Psoas muscle (tissue), 8 donors: ENCODE data around the gene INVS. TPM values are rescaled to one million over a fixed set of nuclear protein-coding genes. Genes with fewer than 3 reads are reported as not detected.

Experiments used
- ATAC-seq, 4 donors: fragments of 200-7000 bp; cut with Tn5 transposase; one replicate each; pipeline ENCODE4 v1.9.1; 2020; ENCODE audit warnings: moderate library complexity in 3 of 4, mild to moderate bottlenecking in 2 of 4
- DNase-seq, 2 donors: peaks; one replicate each; pipeline ENCODE4 v3.0.0-alpha.2; 2020
- H3K27ac ChIP-seq: fragments of 200-600 bp; one replicate; pipeline ENCODE4 v1.8.0; 2022
- H3K27me3 ChIP-seq, 3 donors: fragments of 200-600 bp in 1 of 3; one replicate each; pipeline versions ENCODE4 v1.6.1 to v1.8.0; 2013 to 2022; ENCODE audit warnings: low read length in 2 of 3, mild to moderate bottlenecking in 2 of 3, moderate library complexity in 1 of 3; ENCODE audit not compliant: insufficient read depth in 3 of 3
- H3K36me3 ChIP-seq, 2 donors: fragments of 200-600 bp in 1 of 2; one replicate each; pipeline versions ENCODE4 v1.6.1 to v1.8.0; 2013 to 2022; ENCODE audit warnings: low read depth in 1 of 2, mild to moderate bottlenecking in 1 of 2, moderate library complexity in 1 of 2; ENCODE audit not compliant: insufficient read depth in 1 of 2
- H3K4me1 ChIP-seq: fragments of 200-600 bp; one replicate; pipeline ENCODE4 v1.8.0; 2022
- H3K4me3 ChIP-seq: fragments of 200-600 bp; one replicate; pipeline ENCODE4 v1.8.0; 2022; ENCODE audit warnings: mild to moderate bottlenecking
- H3K9me3 ChIP-seq: fragments of 200-600 bp; one replicate; pipeline ENCODE4 v1.8.0; 2022
- WGBS, 3 donors: extraction: QIAGEN DNeasy Blood & Tissue Kit; methylation state at CpG; one replicate each; pipeline versions ENCODE4 v1.1.6 to v1.1.7; 2013; 5-methylcytosine and 5-hydroxymethylcytosine counted together
- intact Hi-C, 2 donors: fragments of 100-400 bp; cut with DNase I; formaldehyde crosslinking; loops; one replicate each; pipeline versions ENCODE4 v1.11.0 to v1.14.2; 2022
- polyA plus RNA-seq, 3 donors: library from polyadenylated mRNA; stranded (reverse); fragments of 200-250 nt; gene quantifications; one replicate each; pipeline ENCODE4 v1.2.3, GENCODE V29; 2013
- total RNA-seq, 4 donors: library from RNA; stranded (reverse); fragmentation: NEBNext Ultra II Directional in 2 of 4; extraction: Animal tissue kit (Norgen Biotek cat#: 25700) in 2 of 4; gene quantifications; one replicate each; pipeline versions ENCODE4 v1.2.1 to v1.2.4, GENCODE V29; 2021 to 2023
- TF ChIP-seq, protein P1 (sequence below): fragments of 200-600 bp; IDR thresholded peaks from one replicate; pipeline ENCODE4 v1.8.0; 2022; ENCODE audit warnings: antibody characterized with exemption
- donor health status: healthy with polysubstance abuse.
- donor health status: DM: no; HTN: no; CAD: no; lungs with moderate emphysema.
- donor health status: Bipolar disorder and iron deficiency.
- donor health status: healthy.
- donor health status: DM: yes; HTN: yes; CAD: no.
- donor health status: DM: no; HTN: no; CAD: no.
- donor health status: DM: no; HTN: no; CAD: no.
- donor health status: DM: yes; HTN: yes; CAD: no.

INVS gene
- total and polyA plus RNA-seq, 7 donors, result 1.6 to 7.3 (median 5.7) TPM

DNA sequence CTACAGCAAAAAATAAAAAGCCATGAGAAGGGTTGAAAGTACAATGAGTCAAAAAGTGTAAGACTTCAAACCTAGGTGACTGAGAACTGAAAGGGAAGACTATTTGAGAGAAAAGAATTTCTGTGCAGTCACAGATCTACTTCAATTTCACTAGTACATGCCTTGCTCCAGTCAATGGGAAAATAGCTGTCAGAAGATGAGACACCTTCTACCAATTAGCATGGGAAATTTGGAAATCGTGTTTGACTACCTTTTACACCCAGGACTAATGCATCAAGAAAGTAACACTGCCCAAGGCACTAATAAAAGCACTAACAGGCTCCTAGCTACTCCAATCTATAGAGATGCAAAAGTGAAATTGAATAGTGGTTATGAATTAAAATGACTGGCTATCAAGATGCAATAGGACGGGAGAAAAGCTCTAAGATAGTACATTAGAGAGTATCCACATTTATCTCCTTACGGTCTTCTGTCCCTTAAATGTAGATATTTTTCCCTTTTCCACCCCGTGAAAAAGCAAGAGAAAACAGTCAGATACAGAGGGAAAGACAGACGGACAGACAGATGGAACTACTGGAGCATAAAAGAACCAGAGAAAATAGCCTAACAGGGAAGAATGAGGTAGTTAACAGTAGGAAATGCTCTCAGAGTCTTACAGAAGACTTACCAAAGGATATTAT is 15.5 kb upstream of the INVS start:
- WGBS, 3 donors, result 53 to 71% (median 56%) methylated on average over 5 of the region's 5 CpGs

GRCh38 chr9:100084128-100084453 is 15.0 kb upstream of the INVS start:
- no peak for DNase-seq
- Histone ChIP-seq H3K4me1 (peaks cover 59% of the 10 kb centered on the region), H3K9me3 (no peaks in the 10 kb centered on the region), H3K36me3 (no peaks in the 10 kb centered on the region), H3K27ac (peak overlapping the region; percentile 66), H3K4me3 (peak overlapping the region; percentile 5), H3K27me3 (no peaks in the 10 kb centered on the region)
- ATAC-seq, result peak; percentile 46 to 76 (median 60)
- TF ChIP-seq, protein P1, sequence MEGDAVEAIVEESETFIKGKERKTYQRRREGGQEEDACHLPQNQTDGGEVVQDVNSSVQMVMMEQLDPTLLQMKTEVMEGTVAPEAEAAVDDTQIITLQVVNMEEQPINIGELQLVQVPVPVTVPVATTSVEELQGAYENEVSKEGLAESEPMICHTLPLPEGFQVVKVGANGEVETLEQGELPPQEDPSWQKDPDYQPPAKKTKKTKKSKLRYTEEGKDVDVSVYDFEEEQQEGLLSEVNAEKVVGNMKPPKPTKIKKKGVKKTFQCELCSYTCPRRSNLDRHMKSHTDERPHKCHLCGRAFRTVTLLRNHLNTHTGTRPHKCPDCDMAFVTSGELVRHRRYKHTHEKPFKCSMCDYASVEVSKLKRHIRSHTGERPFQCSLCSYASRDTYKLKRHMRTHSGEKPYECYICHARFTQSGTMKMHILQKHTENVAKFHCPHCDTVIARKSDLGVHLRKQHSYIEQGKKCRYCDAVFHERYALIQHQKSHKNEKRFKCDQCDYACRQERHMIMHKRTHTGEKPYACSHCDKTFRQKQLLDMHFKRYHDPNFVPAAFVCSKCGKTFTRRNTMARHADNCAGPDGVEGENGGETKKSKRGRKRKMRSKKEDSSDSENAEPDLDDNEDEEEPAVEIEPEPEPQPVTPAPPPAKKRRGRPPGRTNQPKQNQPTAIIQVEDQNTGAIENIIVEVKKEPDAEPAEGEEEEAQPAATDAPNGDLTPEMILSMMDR, result no peak
- intact Hi-C loops, result no loop called here
- 42 to 72% (median 43%) methylated on average over 1 of the region's 1 CpG for WGBS, 3 donors

More for the DNA sequence above, 15.5 kb upstream of the INVS start:
- DNase-seq (no peak), ATAC-seq (peak in 2 of 4 donors; percentile 48 to 67)
- Histone ChIP-seq H3K36me3 (no peaks in the 10 kb centered on the region), H3K9me3 (no peaks in the 10 kb centered on the region), H3K4me1 (peaks cover 58% of the 10 kb centered on the region), H3K27me3 (no peaks in the 10 kb centered on the region), H3K27ac (peak overlapping the region; percentile 66), H3K4me3 (peak overlapping the region; percentile 5)
- TF ChIP-seq, protein P1, result no peak
- intact Hi-C loops, result no loop called here

GRCh38 chr9:100084734-100085133 is 14.3 kb upstream of the INVS start:
- TF ChIP-seq, protein P1, result no peak
- intact Hi-C loops, result no loop called here
- Histone ChIP-seq H3K27me3 (no peaks in the 10 kb centered on the region), H3K27ac (no peak overlapping the region), H3K36me3 (no peaks in the 10 kb centered on the region), H3K4me3 (no peak overlapping the region), H3K4me1 (peaks cover 61% of the 10 kb centered on the region), H3K9me3 (no peaks in the 10 kb centered on the region)
- WGBS, 3 donors, result 63 to 74% (median 63%) methylated on average over 5 of the region's 5 CpGs
- DNase-seq (no peak), ATAC-seq (peak in 1 of 4 donors; percentile 70)

GRCh38 chr9:100086097-100086635 is 12.9 kb upstream of the INVS start:
- Histone ChIP-seq H3K36me3 (no peaks in the 10 kb centered on the region), H3K9me3 (no peaks in the 10 kb centered on the region), H3K4me3 (no peak overlapping the region), H3K27ac (no peak overlapping the region), H3K4me1 (peaks cover 63% of the 10 kb centered on the region), H3K27me3 (no peaks in the 10 kb centered on the region)
- ATAC-seq (no peak), DNase-seq (no peak)
- intact Hi-C loops, result no loop called here
- WGBS, 3 donors, result 88 to 92% (median 88%) methylated on average over 3 of the region's 3 CpGs
- TF ChIP-seq, protein P1, result no peak
